HG03025 (cell line): ENCODE results near the gene SLC2A8.

Experiments used
- ATAC-seq: cut with Tn5 transposase; IDR thresholded peaks from one replicate; pipeline ENCODE4 v1.9.1; 2021; ENCODE audit warnings: mild to moderate bottlenecking, moderate library complexity; ENCODE audit not compliant: unreplicated experiment, low FRiP score

The SLC2A8 gene

GRCh38 chr9:127396808-127397645 lies at the start of gene SLC2A8:
Gene SLC2A8, plus strand, starts transcription at chr9:127397169. Its CDS starts 62 bp downstream, at chr9:127397231.
- ATAC-seq = peak; percentile 94

- ATAC-seq = no peak
These were observed 48.9 kb upstream of the SLC2A8 start for GRCh38 chr9:127347831-127348776.

GRCh38 chr9:127349483-127350113 lies 47.4 kb upstream of the SLC2A8 start:
- ATAC-seq = no peak

GRCh38 chr9:127351182-127352166 lies 45.5 kb upstream of the SLC2A8 start:
- no peak for ATAC-seq

GRCh38 chr9:127353882-127354281 lies 43.1 kb upstream of the SLC2A8 start:
- ATAC-seq = no peak

- no peak for ATAC-seq
These were observed 40.1 kb upstream of the SLC2A8 start for GRCh38 chr9:127356906-127357305.

GRCh38 chr9:127358023-127358535 lies 38.9 kb upstream of the SLC2A8 start:
- ATAC-seq = no peak

GRCh38 chr9:127358770-127359169 lies 38.2 kb upstream of the SLC2A8 start:
- no peak for ATAC-seq

- no peak for ATAC-seq
These were observed 36.7 kb upstream of the SLC2A8 start for GRCh38 chr9:127360250-127360649.

- ATAC-seq = no peak
These were observed 36.1 kb upstream of the SLC2A8 start for GRCh38 chr9:127360829-127361228.

GRCh38 chr9:127361561-127361960 lies 35.4 kb upstream of the SLC2A8 start:
- ATAC-seq = no peak

- ATAC-seq = no peak
These were observed 34.1 kb upstream of the SLC2A8 start for GRCh38 chr9:127362829-127363228.

GRCh38 chr9:127365461-127365860 lies 31.5 kb upstream of the SLC2A8 start:
- ATAC-seq = no peak

GRCh38 chr9:127366594-127366993 lies 30.4 kb upstream of the SLC2A8 start:
- no peak for ATAC-seq

GRCh38 chr9:127368852-127369402 lies 28.0 kb upstream of the SLC2A8 start:
- ATAC-seq = no peak

- ATAC-seq = no peak
These were observed 27.5 kb upstream of the SLC2A8 start for GRCh38 chr9:127369428-127369827.

GRCh38 chr9:127370147-127370579 lies 26.8 kb upstream of the SLC2A8 start:
- ATAC-seq = no peak

GRCh38 chr9:127370672-127371648 lies 26.0 kb upstream of the SLC2A8 start:
- no peak for ATAC-seq
